Testis (tissue), 2 donors: ENCODE measurements around the gene ALOX12B.

ENCODE experiments used
- CTCF ChIP-seq, 3 experiments: fragments of 450-650 bp in 2 of 3; fragments of 200-600 bp in 1 of 3; sonication (generic) in 1 of 3; IDR thresholded peaks; one replicate each; pipeline ENCODE4 v1.5.1; 2016 to 2019; ENCODE audit warnings: antibody characterized with exemption in 3 of 3, mild to moderate bottlenecking in 2 of 3, moderate library complexity in 1 of 3
- POLR2A ChIP-seq: fragments of 450-650 bp; IDR thresholded peaks from one replicate; pipeline ENCODE4 v1.6.1; 2017; ENCODE audit warnings: antibody characterized with exemption, mild to moderate bottlenecking, moderate library complexity

GRCh38 chr17:8046929-8047768 is 40.4 kb downstream of the ALOX12B start:
- TF ChIP-seq CTCF (IDR thresholded peaks at IDR 0.05) (no peak), POLR2A (no peak)
